ENCODE data around the gene PRR5L.

- TF ChIP-seq CTCF (IDR thresholded peaks at IDR 0.05) (no peak), POLR2A (IDR thresholded peaks at IDR 0.05) (no peak)
Measured at GRCh38 chr11:36248436-36248835, 47.7 kb upstream of the PRR5L start.
